K562 (cell line): Measurements from ENCODE around the gene OR2T11. TPM values are rescaled to one million over a fixed set of nuclear protein-coding genes. Genes with fewer than 3 reads are reported as not detected.

ENCODE experiments used
- ATAC-seq: fragments of 200-7000 bp; cut with Tn5 transposase; 3 replicates; pipeline ENCODE4 v1.9.1; 2020; ENCODE audit warnings: moderate library complexity
- BruUV-seq: library from RNA; stranded (reverse); fragments of 400-500 nt; replicated peaks from 2 replicates; lab custom pipeline; 2021; lab: Mats Ljungman, UMichigan
- CTCF ChIA-PET: fragments of 300-600 bp; formaldehyde crosslinking; extraction: SDS; loops from one replicate; lab custom pipeline; 2021; ENCODE audit warnings: low intra/inter-chr PET ratio; lab: Yijun Ruan, JAX
- POLR2A ChIA-PET: fragments of 300-600, 350-650 bp; sonication (Branson Sonifier 250); formaldehyde crosslinking; extraction: SDS; loops from one replicate; lab custom pipeline; 2021; ENCODE audit warnings: antibody characterized with exemption, inconsistent platforms; lab: Yijun Ruan, JAX
- DNase-seq, 4 experiments: peaks; one replicate each; pipeline versions ENCODE4 v3.0.0 to v3.0.0-alpha.2; 2011 to 2018; ENCODE audit warnings: low spot score in 3 of 4, mixed read lengths in 3 of 4; ENCODE audit errors: extremely low read depth in 1 of 4
- FAIRE-seq: peaks from 2 replicates; lab custom pipeline; 2011; peaks lifted over from hg19 to GRCh38; lab: Jason Lieb, UNC
- H2AFZ ChIP-seq: 2 replicates; pipeline ENCODE4 v1.6.0; 2011; ENCODE audit warnings: low read depth, low read length, control low read depth, inconsistent platforms
- H3K27ac ChIP-seq: fragments of 200-600 bp; 3 replicates; pipeline ENCODE4 v1.8.0; 2011; ENCODE audit warnings: low read depth, mild to moderate bottlenecking, control low read depth, inconsistent platforms, low read length, moderate library complexity, mixed read lengths; ENCODE audit errors: extremely low read depth
- H3K27me3 ChIP-seq, 2 experiments: fragments of 300-600 bp in 1 of 2; 2 replicates in 1 of 2; 3 replicates in 1 of 2; pipeline versions ENCODE4 v1.6.0 to v1.8.0; 2011; ENCODE audit warnings: inconsistent platforms in 2 of 2, low read length in 2 of 2, mild to moderate bottlenecking in 1 of 2, mixed read lengths in 1 of 2, moderate library complexity in 1 of 2; ENCODE audit not compliant: control insufficient read depth in 2 of 2, insufficient read depth in 2 of 2
- H3K36me3 ChIP-seq: fragments of 300-600 bp; 3 replicates; pipeline ENCODE4 v1.8.0; 2011; ENCODE audit warnings: mild to moderate bottlenecking, low read length, inconsistent platforms; ENCODE audit not compliant: control insufficient read depth, insufficient read depth
- H3K4me1 ChIP-seq, 2 experiments: fragments of 200-600 bp in 1 of 2; replicated peaks in 1 of 2; 2 replicates in 1 of 2; 3 replicates in 1 of 2; pipeline versions ENCODE4 v1.5.1 to v1.8.0; 2011; ENCODE audit warnings: inconsistent platforms in 2 of 2, low read length in 2 of 2, mild to moderate bottlenecking in 1 of 2, mixed read lengths in 1 of 2, moderate library complexity in 1 of 2; ENCODE audit not compliant: control insufficient read depth in 2 of 2, insufficient read depth in 2 of 2
- H3K4me2 ChIP-seq: 2 replicates; pipeline ENCODE4 v1.6.1; 2011; ENCODE audit warnings: low read length, control low read depth, inconsistent platforms, mixed read lengths; ENCODE audit not compliant: insufficient read depth
- H3K4me3 ChIP-seq: fragments of 200-600 bp; sonication (generic), shearing (Covaris generic); 2 replicates; pipeline ENCODE4 v1.5.1; 2016; ENCODE audit warnings: control low read depth, inconsistent platforms
- H3K79me2 ChIP-seq: fragments of 200-600 bp; 3 replicates; pipeline ENCODE4 v1.8.0; 2011; ENCODE audit warnings: low read length, inconsistent platforms; ENCODE audit not compliant: control insufficient read depth, insufficient read depth
- H3K9ac ChIP-seq, 2 experiments: 2 replicates each; pipeline versions ENCODE4 v1.6.0 to v1.6.1; 2011; ENCODE audit warnings: low read depth in 2 of 2, low read length in 2 of 2, control low read depth in 1 of 2, inconsistent platforms in 1 of 2, mild to moderate bottlenecking in 1 of 2, mixed read lengths in 1 of 2; ENCODE audit not compliant: insufficient read depth in 1 of 2
- H3K9me1 ChIP-seq: one replicate; pipeline ENCODE4 v1.6.0; 2011; ENCODE audit warnings: inconsistent platforms, mild to moderate bottlenecking, low read length, moderate library complexity; ENCODE audit not compliant: control insufficient read depth, insufficient read depth
- H3K9me3 ChIP-seq: replicated peaks from 2 replicates; pipeline ENCODE4 v1.5.1; 2011; ENCODE audit warnings: low read depth, low read length, inconsistent platforms; ENCODE audit not compliant: control insufficient read depth, insufficient read depth
- H4K20me1 ChIP-seq: replicated peaks from 2 replicates; pipeline ENCODE4 v1.6.1; 2011; ENCODE audit warnings: low read length, inconsistent platforms, mixed read lengths; ENCODE audit not compliant: control insufficient read depth, insufficient read depth
- ASH1L ChIP-seq: fragments of 450-650 bp; IDR thresholded peaks from 2 replicates; pipeline ENCODE4 v1.6.1; 2018; ENCODE audit warnings: borderline replicate concordance, mild to moderate bottlenecking, low read depth; ENCODE audit not compliant: partially characterized antibody
- CCNT2 ChIP-seq: IDR thresholded peaks from 2 replicates; pipeline ENCODE4 v1.6.1; 2011; ENCODE audit warnings: borderline replicate concordance, low read depth, mild to moderate bottlenecking, moderate library complexity, mixed read lengths, low read length; ENCODE audit not compliant: insufficient read length; ENCODE audit errors: extremely low read depth
- CEBPZ ChIP-seq: fragments of 150-350 bp; IDR thresholded peaks from 2 replicates; pipeline ENCODE4 v1.6.1; 2014; ENCODE audit warnings: low read depth, mild to moderate bottlenecking, low read length, borderline replicate concordance
- CHAMP1 ChIP-seq: fragments of 450-650 bp; IDR thresholded peaks from 2 replicates; pipeline ENCODE4 v1.6.1; 2016; ENCODE audit warnings: mild to moderate bottlenecking
- DNMT1 ChIP-seq: fragments of 450-650 bp; IDR thresholded peaks from 2 replicates; pipeline ENCODE4 v1.6.1; 2016; ENCODE audit warnings: antibody characterized with exemption, mild to moderate bottlenecking
- EHMT2 ChIP-seq: fragments of 450-650 bp; IDR thresholded peaks from 2 replicates; pipeline ENCODE4 v1.6.1; 2018; ENCODE audit warnings: antibody characterized with exemption
- ESRRB ChIP-seq: fragments of 250-450 bp; sonication (Bioruptor Pico); IDR thresholded peaks from 2 replicates; pipeline ENCODE4 v1.5.0; 2020; ENCODE audit warnings: mild to moderate bottlenecking, moderate library complexity, borderline replicate concordance
- HDAC1 ChIP-seq, 2 experiments: fragments of 450-650 bp; IDR thresholded peaks; 2 replicates each; pipeline ENCODE4 v1.6.1; 2016 to 2017; ENCODE audit warnings: inconsistent platforms in 1 of 2, mild to moderate bottlenecking in 1 of 2, moderate library complexity in 1 of 2
- HLTF ChIP-seq: fragments of 450-650 bp; IDR thresholded peaks from 2 replicates; pipeline ENCODE4 v1.6.1; 2016
- KLF16 ChIP-seq: IDR thresholded peaks from 2 replicates; pipeline ENCODE4 v1.6.1; 2016; ENCODE audit warnings: antibody characterized with exemption
- MEF2D ChIP-seq: conservative IDR thresholded peaks from 2 replicates; pipeline ENCODE4 v1.6.1; 2016; ENCODE audit warnings: low read depth, missing genetic modification characterization, missing compliant biosample characterization
- PPARD ChIP-seq: fragments of 250-450 bp; sonication (Bioruptor Pico); IDR thresholded peaks from 2 replicates; pipeline ENCODE4 v1.8.0; 2022; ENCODE audit warnings: inconsistent platforms, mild to moderate bottlenecking, moderate library complexity
- RAD51 ChIP-seq: fragments of 450-650 bp; IDR thresholded peaks from 2 replicates; pipeline ENCODE4 v1.7.1; 2016; ENCODE audit warnings: low read depth, mild to moderate bottlenecking, borderline replicate concordance
- SMARCB1 ChIP-seq: IDR thresholded peaks from 2 replicates; pipeline ENCODE4 v1.6.1; 2011; ENCODE audit warnings: improper control_type of control experiment, low read depth; ENCODE audit not compliant: insufficient read length
- TAF9B ChIP-seq: fragments of 450-650 bp; IDR thresholded peaks from 2 replicates; pipeline ENCODE4 v1.6.1; 2018; ENCODE audit warnings: mild to moderate bottlenecking; ENCODE audit not compliant: partially characterized antibody
- TRIM24 ChIP-seq, 2 experiments: fragments of 450-650 bp; IDR thresholded peaks; 2 replicates each; pipeline ENCODE4 v1.6.1; 2016
- ZNF431 ChIP-seq: sonication (generic); formaldehyde crosslinking; IDR thresholded peaks from 2 replicates; pipeline ENCODE4 v1.8.0; 2022; ENCODE audit warnings: mild to moderate bottlenecking, missing genetic modification reagents
- ZNF507 ChIP-seq: conservative IDR thresholded peaks from 2 replicates; pipeline ENCODE4 v1.6.1; 2017; ENCODE audit warnings: missing genetic modification characterization, missing compliant biosample characterization
- WGBS: fragments of 100-300 bp; shearing (Covaris generic); methylation state at CpG from one replicate; pipeline ENCODE4 v1.1.6; 2016; ENCODE audit warnings: low coverage, mixed read lengths; ENCODE audit not compliant: insufficient coverage; ENCODE audit errors: missing lambda C conversion rate; 5-methylcytosine and 5-hydroxymethylcytosine counted together
- in situ Hi-C: fragments of 300-500 bp; cut with MboI; formaldehyde crosslinking; loops from 4 replicates; pipeline ENCODE4 v1.15.0; 2018; ENCODE audit warnings: inconsistent platforms, mixed read lengths
- intact Hi-C: fragments of 100-400 bp; cut with micrococcal nuclease; formaldehyde crosslinking; loops from 2 replicates; pipeline ENCODE4 v1.14.2; 2022
- polyA plus RNA-seq, 8 experiments: library from polyadenylated mRNA; depleted of rRNA in 4 of 8; stranded (reverse) in 5 of 8; unstranded in 3 of 8; fragments of >200 nt; fragmentation: Nextera tagmentation in 2 of 8; fragmentation: Illumina TruSeq in 1 of 8; extraction: Ambion mirVana in 2 of 8; extraction: Trizol in 1 of 8; gene quantifications; 2 replicates each; pipeline versions ENCODE4 v1.2.1 to v1.2.3, GENCODE V29; 2011 to 2014; ENCODE audit warnings: inconsistent platforms in 1 of 8, missing spikeins in 1 of 8
- total RNA-seq, 7 experiments: library from RNA; depleted of rRNA in 6 of 7; stranded (reverse); fragments of >200 nt in 6 of 7; fragmentation: Illumina TruSeq in 2 of 7; extraction: Trizol in 2 of 7; gene quantifications; 2 replicates each; pipeline versions ENCODE4 v1.2.1 to v1.2.3, GENCODE V29; 2011 to 2021; ENCODE audit warnings: low replicate concordance in 1 of 7

Gene OR2T11
- total and polyA plus RNA-seq, 9 of the 15 experiments (the other 6 are each of a cell fraction or from before 2014, with no cell fraction given) = not detected

- Histone ChIP-seq H3K79me2 (no peaks in the 10 kb centered on the region), H3K4me1 (no peaks in the 10 kb centered on the region), H3K4me2 (no peak overlapping the region), H2AFZ (no peak overlapping the region), H3K27me3 (no peaks in the 10 kb centered on the region), H4K20me1 (no peaks in the 10 kb centered on the region), H3K9ac (no peak overlapping the region), H3K36me3 (no peaks in the 10 kb centered on the region), H3K27ac (no peak overlapping the region), H3K4me3 (no peak overlapping the region), H3K9me3 (no peaks in the 10 kb centered on the region), H3K9me1 (no peaks in the 10 kb centered on the region)
- CTCF ChIA-PET = interaction anchor here (0.7 kb wide), 1 partner anchor 189 kb away, joined by 5 read pairs; no protein-coding TSS in a partner anchor
- ATAC-seq (no peak), DNase-seq (no peak), FAIRE-seq (no peak)
- TF ChIP-seq PPARD (CRISPR knock-in tag) = no peak
- no peak for TF ChIP-seq ASH1L
- no peak for TF ChIP-seq KLF16
- TF ChIP-seq EHMT2 = no peak
- no peak for TF ChIP-seq HLTF
- no peak for TF ChIP-seq TRIM24 (IDR thresholded peaks at IDR 0.05)
- TF ChIP-seq ZNF431 (CRISPR knock-in tag) = no peak
- no peak for TF ChIP-seq ESRRB (CRISPR knock-in tag)
- no peak for TF ChIP-seq RAD51
- TF ChIP-seq DNMT1 = no peak
- TF ChIP-seq TAF9B = no peak
- TF ChIP-seq ZNF507 = no peak
- TF ChIP-seq HDAC1 (IDR thresholded peaks at IDR 0.05) = no peak
- TF ChIP-seq CEBPZ = no peak
- no peak for TF ChIP-seq CHAMP1
- TF ChIP-seq CCNT2 = no peak
- no peak for TF ChIP-seq SMARCB1
- no peak for TF ChIP-seq MEF2D (tag)
- in situ Hi-C loops = no loop called here
- intact Hi-C loops = no loop called here
- BruUV-seq = no TSS peak
- POLR2A ChIA-PET = no interaction called here
- 0% methylated on average over 1 of the region's 7 CpGs for WGBS
Observed at GRCh38 chr1:248618119-248618518, 16.8 kb downstream of the OR2T11 start.
